RWPE2 (cell line): ENCODE data around the gene DECR2.

ENCODE experiments used
- ATAC-seq: fragments of 200-7000 bp; cut with Tn5 transposase; 3 replicates; pipeline ENCODE4 v1.9.1; 2021; ENCODE audit warnings: low read depth
- DNase-seq: peaks from one replicate; pipeline ENCODE4 v3.0.0-alpha.2; 2020; ENCODE audit warnings: low spot score
- H3K27ac ChIP-seq: fragments of 450-650 bp; 2 replicates; pipeline ENCODE4 v1.5.1; 2017; ENCODE audit warnings: mild to moderate bottlenecking; ENCODE audit not compliant: poor library complexity, severe bottlenecking
- H3K27me3 ChIP-seq: fragments of 250-450 bp; sonication (Bioruptor Pico); 2 replicates; pipeline ENCODE4 v1.5.1; 2021; ENCODE audit warnings: mild to moderate bottlenecking, moderate library complexity; ENCODE audit not compliant: insufficient read depth, poor library complexity, severe bottlenecking
- H3K36me3 ChIP-seq: fragments of 250-450 bp; sonication (Bioruptor Pico); 2 replicates; pipeline ENCODE4 v1.5.1; 2020; ENCODE audit warnings: low read depth, mild to moderate bottlenecking, moderate library complexity
- H3K4me1 ChIP-seq: fragments of 250-450 bp; sonication (Bioruptor Pico); 2 replicates; pipeline ENCODE4 v1.5.1; 2021; ENCODE audit warnings: mild to moderate bottlenecking, moderate library complexity; ENCODE audit not compliant: insufficient read depth, poor library complexity, severe bottlenecking
- H3K4me3 ChIP-seq: fragments of 250-450 bp; sonication (Bioruptor Pico); 2 replicates; pipeline ENCODE4 v1.5.1; 2021; ENCODE audit warnings: mild to moderate bottlenecking, moderate library complexity; ENCODE audit not compliant: severe bottlenecking
- H3K9me3 ChIP-seq: fragments of 250-450 bp; sonication (Bioruptor Pico); 2 replicates; pipeline ENCODE4 v1.5.1; 2021; ENCODE audit warnings: mild to moderate bottlenecking, moderate library complexity; ENCODE audit not compliant: severe bottlenecking
- CTCF ChIP-seq: fragments of 450-650 bp; IDR thresholded peaks from one replicate; pipeline ENCODE4 v1.5.1; 2017; ENCODE audit warnings: mild to moderate bottlenecking, moderate library complexity; ENCODE audit not compliant: poor library complexity, severe bottlenecking

DECR2 gene

GRCh38 chr16:424623-425081 is 23.0 kb downstream of the DECR2 start:
- H3K36me3 ChIP-seq = peaks cover 7% of the 10 kb centered on the region
- TF ChIP-seq CTCF = no peak
- peak overlapping the region; percentile 77 for H3K4me3 ChIP-seq
- peak overlapping the region; percentile 95 for H3K27ac ChIP-seq
- ATAC-seq (peak; percentile 13), DNase-seq (no peak)
- no peaks in the 10 kb centered on the region for H3K27me3 ChIP-seq
- peaks cover 13% of the 10 kb centered on the region for H3K4me1 ChIP-seq
- H3K9me3 ChIP-seq = no peaks in the 10 kb centered on the region

- peak; percentile 64 for ATAC-seq
- Histone ChIP-seq H3K27me3 (no peaks in the 10 kb centered on the region), H3K4me3 (peak within 1 kb of the TSS; percentile 77), H3K36me3 (peaks cover 13% of the 10 kb centered on the region), H3K27ac (peak within 1 kb of the TSS; percentile 95), H3K9me3 (no peaks in the 10 kb centered on the region), H3K4me1 (peaks cover 13% of the 10 kb centered on the region)
- TF ChIP-seq CTCF = peak; percentile 36
- peak; percentile 79 for DNase-seq
Measured at GRCh38 chr16:425082-425718, 23.5 kb downstream of the DECR2 start, which contains the start of gene RAB11FIP3. RAB11FIP3 (plus strand) TSS chr16:425649; CDS start chr16:426007, 358 bp downstream.

GRCh38 chr16:425740-426114 is 24.0 kb downstream of the DECR2 start:
- DNase-seq (no peak), ATAC-seq (peak; percentile 2; the same call in 1 of the 3 replicates)
- Histone ChIP-seq H3K4me3 (peak overlapping the region; percentile 77), H3K9me3 (no peaks in the 10 kb centered on the region), H3K4me1 (peaks cover 13% of the 10 kb centered on the region), H3K36me3 (peaks cover 17% of the 10 kb centered on the region), H3K27ac (peak overlapping the region; percentile 95), H3K27me3 (no peaks in the 10 kb centered on the region)
- no peak for TF ChIP-seq CTCF

GRCh38 chr16:426115-426905 is 24.6 kb downstream of the DECR2 start:
- Histone ChIP-seq H3K27ac (peak overlapping the region; percentile 95), H3K4me1 (peaks cover 13% of the 10 kb centered on the region), H3K4me3 (peak overlapping the region; percentile 77), H3K27me3 (no peaks in the 10 kb centered on the region), H3K9me3 (no peaks in the 10 kb centered on the region), H3K36me3 (peaks cover 17% of the 10 kb centered on the region)
- peak; percentile 10; the same call in 1 of the 3 replicates for ATAC-seq
- TF ChIP-seq CTCF = no peak
- DNase-seq = no peak
